Measurements from ENCODE around the gene KCNRG. TPM values are rescaled to one million over a fixed set of nuclear protein-coding genes. Genes with fewer than 3 reads are reported as not detected.
A peak's percentile ranks its signal among the peaks of the same experiment; 100 is the strongest.

KCNRG gene
- total RNA-seq = 1 to 10 TPM in 1 of 4 donors, under 1 TPM in 1, not detected in 2; 0.78 to 5.1 TPM

GRCh38 chr13:50015258-50015657 is at the start of gene KCNRG:
Gene KCNRG (plus strand): TSS chr13:50015444. CDS start chr13:50015494, 50 bp downstream.
- 39 to 43% methylated on average over 5 of the region's 5 CpGs for WGBS, 2 donors
- no peak within 1 kb of the TSS for H3K4me3 ChIP-seq (ENCODE audit: low read depth, poor library complexity, severe bottlenecking)
- no peak for TF ChIP-seq POLR2A (IDR thresholded peaks at IDR 0.05)
- TF ChIP-seq, protein P1, sequence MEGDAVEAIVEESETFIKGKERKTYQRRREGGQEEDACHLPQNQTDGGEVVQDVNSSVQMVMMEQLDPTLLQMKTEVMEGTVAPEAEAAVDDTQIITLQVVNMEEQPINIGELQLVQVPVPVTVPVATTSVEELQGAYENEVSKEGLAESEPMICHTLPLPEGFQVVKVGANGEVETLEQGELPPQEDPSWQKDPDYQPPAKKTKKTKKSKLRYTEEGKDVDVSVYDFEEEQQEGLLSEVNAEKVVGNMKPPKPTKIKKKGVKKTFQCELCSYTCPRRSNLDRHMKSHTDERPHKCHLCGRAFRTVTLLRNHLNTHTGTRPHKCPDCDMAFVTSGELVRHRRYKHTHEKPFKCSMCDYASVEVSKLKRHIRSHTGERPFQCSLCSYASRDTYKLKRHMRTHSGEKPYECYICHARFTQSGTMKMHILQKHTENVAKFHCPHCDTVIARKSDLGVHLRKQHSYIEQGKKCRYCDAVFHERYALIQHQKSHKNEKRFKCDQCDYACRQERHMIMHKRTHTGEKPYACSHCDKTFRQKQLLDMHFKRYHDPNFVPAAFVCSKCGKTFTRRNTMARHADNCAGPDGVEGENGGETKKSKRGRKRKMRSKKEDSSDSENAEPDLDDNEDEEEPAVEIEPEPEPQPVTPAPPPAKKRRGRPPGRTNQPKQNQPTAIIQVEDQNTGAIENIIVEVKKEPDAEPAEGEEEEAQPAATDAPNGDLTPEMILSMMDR (IDR thresholded peaks at IDR 0.05) = no peak
- intact Hi-C loops (cut with DNase I; ENCODE audit: low total_unique reads) = no loop called here
- no peak for DNase-seq (ENCODE audit: low spot score in 2 of 2)

GRCh38 chr13:49967456-49967855 is 47.8 kb upstream of the KCNRG start:
- intact Hi-C loops (cut with DNase I; ENCODE audit: low total_unique reads) = no loop called here
- no peak for DNase-seq (ENCODE audit: low spot score in 2 of 2)
- 93 to 95% methylated on average over 4 of the region's 4 CpGs for WGBS, 2 donors
- no peak for TF ChIP-seq POLR2A (IDR thresholded peaks at IDR 0.05)
- TF ChIP-seq, protein P1 (IDR thresholded peaks at IDR 0.05) = no peak
- no peak overlapping the region for H3K4me3 ChIP-seq (ENCODE audit: low read depth, poor library complexity, severe bottlenecking)

- DNase-seq (ENCODE audit: low spot score in 2 of 2) = no peak
- intact Hi-C loops (cut with DNase I; ENCODE audit: low total_unique reads) = loop anchor here (10.0 kb wide), 1 partner anchor 942 kb away; no protein-coding TSS in a partner anchor
- no peak overlapping the region for H3K4me3 ChIP-seq (ENCODE audit: low read depth, poor library complexity, severe bottlenecking)
- TF ChIP-seq POLR2A (IDR thresholded peaks at IDR 0.05) = no peak
- WGBS, 2 donors = 89% methylated on average over 4 of the region's 4 CpGs
Observed at GRCh38 chr13:49972709-49973108, 42.5 kb upstream of the KCNRG start.

DNA sequence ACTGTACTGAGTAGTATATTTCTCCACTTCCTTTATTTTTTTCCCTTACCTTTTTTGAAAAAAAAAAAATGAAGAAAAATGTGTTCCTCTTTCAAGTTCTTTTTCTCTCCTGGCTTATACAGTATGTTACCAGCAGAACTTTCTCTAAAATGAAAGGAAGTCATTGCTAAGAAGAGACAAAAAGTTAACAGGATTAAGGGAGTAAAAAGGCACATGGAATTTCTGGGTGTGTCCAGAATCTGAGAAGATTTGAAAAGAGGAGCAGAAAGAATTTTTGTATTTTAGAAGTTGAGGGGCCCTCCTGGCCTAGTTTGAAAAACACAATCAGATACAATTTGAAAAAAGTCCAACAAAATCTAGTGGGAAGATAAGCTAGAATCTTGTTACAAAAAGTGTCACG is 39.4 kb upstream of the KCNRG start:
- no peak overlapping the region for H3K4me3 ChIP-seq (ENCODE audit: low read depth, poor library complexity, severe bottlenecking)
- no peak for TF ChIP-seq POLR2A (IDR thresholded peaks at IDR 0.05)
- TF ChIP-seq, protein P1 (IDR thresholded peaks at IDR 0.05) = no peak
- intact Hi-C loops (cut with DNase I; ENCODE audit: low total_unique reads) = loop anchor here (5.0 to 10.0 kb wide), 2 partner anchors 551 to 939 kb away; no protein-coding TSS in a partner anchor
- no peak for DNase-seq (ENCODE audit: low spot score in 2 of 2)
- WGBS, 2 donors = 89 to 96% methylated on average over 1 of the region's 1 CpG

DNA sequence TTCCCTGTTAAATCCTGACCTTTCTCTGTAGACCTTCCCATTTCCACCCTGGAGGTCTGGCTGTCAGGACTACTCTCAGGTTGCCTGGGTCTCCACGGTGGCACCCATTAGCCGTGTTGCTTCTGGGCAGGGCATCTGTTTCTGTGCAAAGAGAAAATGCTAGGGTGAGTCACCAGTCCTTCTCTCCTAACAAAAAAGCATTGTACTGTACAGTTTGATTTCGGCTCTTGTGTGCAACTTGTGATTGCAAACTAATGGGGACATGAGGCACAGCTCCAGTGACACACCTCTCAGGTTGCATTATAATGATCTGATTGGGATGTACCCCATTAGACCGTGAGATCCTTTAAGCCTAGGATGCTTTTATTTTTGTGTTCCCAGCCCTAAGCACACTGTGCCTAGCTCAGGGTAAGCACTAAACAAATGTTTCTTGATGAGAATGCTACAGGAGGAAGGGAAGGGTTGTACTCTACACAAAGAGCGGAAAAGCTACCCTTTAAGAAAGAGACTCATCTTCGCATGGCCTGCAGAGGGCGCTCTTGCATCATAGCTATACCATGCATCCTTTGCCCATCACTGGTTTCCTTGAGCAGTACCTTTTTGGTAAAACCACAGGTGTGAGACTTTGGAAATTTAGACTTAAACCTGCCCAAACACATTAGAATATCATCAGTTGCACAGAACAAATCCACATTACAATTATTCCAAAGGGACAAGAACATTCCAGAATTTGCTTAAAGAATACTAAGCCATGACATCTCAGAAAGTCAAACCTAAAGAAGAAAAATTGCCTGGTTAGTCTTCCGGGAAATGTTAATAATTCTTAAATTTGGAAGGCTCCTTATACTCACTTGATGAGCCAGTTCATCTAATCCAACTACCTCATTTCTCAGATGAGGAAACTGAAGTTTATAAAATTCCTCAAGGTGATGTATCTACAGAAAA is 38.7 kb upstream of the KCNRG start:
- WGBS, 2 donors = 46 to 47% methylated on average over 8 of the region's 8 CpGs
- DNase-seq (ENCODE audit: low spot score in 2 of 2) = peak; percentile 37 to 89
- intact Hi-C loops (cut with DNase I; ENCODE audit: low total_unique reads) = loop anchor here (5.0 to 10.0 kb wide), 2 partner anchors 551 to 938 kb away; no protein-coding TSS in a partner anchor

DNA sequence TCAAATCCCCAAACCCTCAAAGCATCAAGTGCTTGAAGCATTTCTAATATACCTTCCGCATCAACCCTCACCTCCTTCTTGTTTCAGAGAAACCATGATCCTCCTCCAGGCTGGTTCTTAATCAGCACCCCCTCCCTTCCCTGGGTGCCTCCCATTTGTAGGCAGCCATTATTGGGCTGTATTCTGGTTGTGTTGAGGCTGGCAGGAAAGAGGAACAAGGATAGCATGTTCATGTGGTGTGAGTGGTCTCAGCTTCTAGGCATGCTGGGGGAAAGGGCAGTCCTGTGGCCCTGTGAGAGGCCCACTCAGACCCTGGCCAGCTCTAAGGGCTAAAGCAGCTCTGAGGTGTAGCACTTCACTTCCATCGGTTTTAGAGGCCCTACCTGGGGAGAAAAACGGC is 37.3 kb upstream of the KCNRG start:
- no peak for DNase-seq (ENCODE audit: low spot score in 2 of 2)
- 85 to 88% methylated on average over 3 of the region's 3 CpGs for WGBS, 2 donors
- TF ChIP-seq, protein P1 (IDR thresholded peaks at IDR 0.05) = no peak
- no peak for TF ChIP-seq POLR2A (IDR thresholded peaks at IDR 0.05)
- intact Hi-C loops (cut with DNase I; ENCODE audit: low total_unique reads) = loop anchor here (5.0 to 10.0 kb wide), 2 partner anchors 549 to 937 kb away; no protein-coding TSS in a partner anchor
- no peak overlapping the region for H3K4me3 ChIP-seq (ENCODE audit: low read depth, poor library complexity, severe bottlenecking)

More for the DNA sequence above, 38.7 kb upstream of the KCNRG start:
- no peak overlapping the region for H3K4me3 ChIP-seq (ENCODE audit: low read depth, poor library complexity, severe bottlenecking)
- no peak for TF ChIP-seq POLR2A (IDR thresholded peaks at IDR 0.05)
- TF ChIP-seq, protein P1 (IDR thresholded peaks at IDR 0.05) = peak in 1 of 3 donors; percentile 72

All from lower leg skin (tissue), 4 donors.